Measurements from ENCODE around the gene CD96. TPM values are rescaled to one million over a fixed set of nuclear protein-coding genes. Genes with fewer than 3 reads are reported as not detected.

Gene CD96
- polyA plus RNA-seq, 1 donor from 2014 or later = not detected

- H3K9ac ChIP-seq (ENCODE audit: low read length) = no peak overlapping the region
- H3K79me2 ChIP-seq (replicated peaks; ENCODE audit: insufficient read depth, low read length) = no peaks in the 10 kb centered on the region
- no peaks in the 10 kb centered on the region for H3F3A ChIP-seq (ENCODE audit: insufficient read depth, low read length, poor library complexity, severe bottlenecking)
- H2AFZ ChIP-seq (ENCODE audit: low read depth, low read length) = no peak overlapping the region
- H3K4me3 ChIP-seq (ENCODE audit: low read length) = no peak overlapping the region
- H3K4me2 ChIP-seq (ENCODE audit: low read length) = no peak overlapping the region
- no peaks in the 10 kb centered on the region for H3K9me2 ChIP-seq (ENCODE audit: insufficient read depth, low read length)
- no peaks in the 10 kb centered on the region for H3K36me3 ChIP-seq (ENCODE audit: insufficient read depth, low read length)
- TF ChIP-seq POLR2AphosphoS5 (IDR thresholded peaks at IDR 0.05) (no peak), SMC3 (conservative IDR thresholded peaks at IDR 0.05; ENCODE audit: poor library complexity) (no peak)
- no peaks in the 10 kb centered on the region for H3K27me3 ChIP-seq (ENCODE audit: insufficient read depth, low read depth, low read length)
- H3K27ac ChIP-seq (ENCODE audit: low read length) = no peak overlapping the region
- H3K9me3 ChIP-seq (ENCODE audit: low read length) = no peaks in the 10 kb centered on the region
- no peaks in the 10 kb centered on the region for H4K20me1 ChIP-seq (ENCODE audit: insufficient read depth)
These were observed 49.6 kb downstream of the CD96 start for GRCh38 chr3:111591555-111591954.

GRCh38 chr3:111592143-111592542 lies 50.1 kb downstream of the CD96 start:
- no peaks in the 10 kb centered on the region for H3K27me3 ChIP-seq (ENCODE audit: insufficient read depth, low read depth, low read length)
- no peak overlapping the region for H2AFZ ChIP-seq (ENCODE audit: low read depth, low read length)
- no peak overlapping the region for H3K9ac ChIP-seq (ENCODE audit: low read length)
- TF ChIP-seq SMC3 (conservative IDR thresholded peaks at IDR 0.05; ENCODE audit: poor library complexity) = no peak
- H3K9me3 ChIP-seq (ENCODE audit: low read length) = no peaks in the 10 kb centered on the region
- no peaks in the 10 kb centered on the region for H3F3A ChIP-seq (ENCODE audit: insufficient read depth, low read length, poor library complexity, severe bottlenecking)
- no peaks in the 10 kb centered on the region for H3K36me3 ChIP-seq (ENCODE audit: insufficient read depth, low read length)
- no peaks in the 10 kb centered on the region for H3K79me2 ChIP-seq (replicated peaks; ENCODE audit: insufficient read depth, low read length)
- no peaks in the 10 kb centered on the region for H3K9me2 ChIP-seq (ENCODE audit: insufficient read depth, low read length)
- H3K4me3 ChIP-seq (ENCODE audit: low read length) = no peak overlapping the region
- no peaks in the 10 kb centered on the region for H4K20me1 ChIP-seq (ENCODE audit: insufficient read depth)
- no peak overlapping the region for H3K27ac ChIP-seq (ENCODE audit: low read length)
- H3K4me2 ChIP-seq (ENCODE audit: low read length) = no peak overlapping the region

GRCh38 chr3:111592936-111593335 lies 50.9 kb downstream of the CD96 start:
- Histone ChIP-seq H3K4me2 (ENCODE audit: low read length) (no peak overlapping the region), H2AFZ (ENCODE audit: low read depth, low read length) (no peak overlapping the region), H3K27ac (ENCODE audit: low read length) (no peak overlapping the region), H3K79me2 (replicated peaks; ENCODE audit: insufficient read depth, low read length) (no peaks in the 10 kb centered on the region), H3K9ac (ENCODE audit: low read length) (no peak overlapping the region), H4K20me1 (ENCODE audit: insufficient read depth) (no peaks in the 10 kb centered on the region), H3K9me3 (ENCODE audit: low read length) (no peaks in the 10 kb centered on the region), H3K9me2 (ENCODE audit: insufficient read depth, low read length) (no peaks in the 10 kb centered on the region), H3K27me3 (ENCODE audit: insufficient read depth, low read depth, low read length) (no peaks in the 10 kb centered on the region), H3F3A (ENCODE audit: insufficient read depth, low read length, poor library complexity, severe bottlenecking) (no peaks in the 10 kb centered on the region), H3K4me3 (ENCODE audit: low read length) (no peak overlapping the region), H3K36me3 (ENCODE audit: insufficient read depth, low read length) (no peaks in the 10 kb centered on the region)
- TF ChIP-seq EP300 (conservative IDR thresholded peaks at IDR 0.05; ENCODE audit: poor library complexity, severe bottlenecking) = no peak
- no peak for TF ChIP-seq REST (IDR thresholded peaks at IDR 0.05; ENCODE audit: borderline replicate concordance)
- TF ChIP-seq POLR2AphosphoS5 (IDR thresholded peaks at IDR 0.05) = no peak
- TF ChIP-seq EZH2 (IDR thresholded peaks at IDR 0.05; ENCODE audit: borderline replicate concordance, insufficient read depth, low read length, poor library complexity, severe bottlenecking) = no peak
- TF ChIP-seq MXI1 (conservative IDR thresholded peaks at IDR 0.05; ENCODE audit: poor library complexity, severe bottlenecking) = no peak
- TF ChIP-seq TAF1 (IDR thresholded peaks at IDR 0.05; ENCODE audit: low read depth) = no peak
- TF ChIP-seq RAD21 (conservative IDR thresholded peaks at IDR 0.05) = no peak
- no peak for TF ChIP-seq CTCF (IDR thresholded peaks at IDR 0.05; ENCODE audit: poor library complexity, severe bottlenecking)
- no peak for TF ChIP-seq SMC3 (conservative IDR thresholded peaks at IDR 0.05; ENCODE audit: poor library complexity)
